ENCODE measurements around the gene PDS5A. TPM values are rescaled to one million over a fixed set of nuclear protein-coding genes. Genes with fewer than 3 reads are reported as not detected.

The PDS5A gene
- total RNA-seq, 1 donor = 70.9 TPM

DNA sequence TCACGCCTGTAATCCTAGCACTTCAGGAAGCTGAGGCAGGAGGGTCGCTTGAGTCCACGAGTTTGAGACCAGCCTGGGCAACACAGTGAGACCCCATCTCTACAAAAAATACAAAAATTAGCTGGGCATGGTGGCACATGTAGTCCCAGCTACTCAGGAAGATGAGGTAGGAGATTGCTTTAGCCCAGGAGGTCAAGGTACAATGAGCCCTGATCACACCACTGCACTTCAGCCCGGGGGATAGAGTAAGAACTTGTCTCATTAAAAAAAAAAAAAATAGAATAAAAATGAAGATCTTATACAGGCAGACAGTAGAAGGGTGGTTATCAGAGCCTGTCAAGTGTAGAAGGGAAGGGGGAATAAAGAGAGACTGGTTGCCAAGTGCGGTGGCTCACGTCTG lies 116.9 kb downstream of the PDS5A start:
- Histone ChIP-seq H3K4me3 (ENCODE audit: insufficient read depth, low read length) (no peak overlapping the region), H3K4me1 (ENCODE audit: insufficient read depth, low read length) (no peaks in the 10 kb centered on the region), H4K20me1 (ENCODE audit: insufficient read depth, low read length) (no peaks in the 10 kb centered on the region), H3K27me3 (ENCODE audit: insufficient read depth, low read length) (no peaks in the 10 kb centered on the region), H3K9me3 (ENCODE audit: low read depth, low read length) (no peaks in the 10 kb centered on the region), H3K36me3 (ENCODE audit: insufficient read depth, low read length) (peaks cover 54% of the 10 kb centered on the region), H2AFZ (ENCODE audit: low read length) (no peak overlapping the region), H3K79me2 (ENCODE audit: insufficient read depth, low read length) (no peaks in the 10 kb centered on the region), H3K4me2 (ENCODE audit: insufficient read depth, low read length) (no peak overlapping the region), H3K27ac (ENCODE audit: low read depth, low read length) (no peak overlapping the region)
- TF ChIP-seq, protein P1, sequence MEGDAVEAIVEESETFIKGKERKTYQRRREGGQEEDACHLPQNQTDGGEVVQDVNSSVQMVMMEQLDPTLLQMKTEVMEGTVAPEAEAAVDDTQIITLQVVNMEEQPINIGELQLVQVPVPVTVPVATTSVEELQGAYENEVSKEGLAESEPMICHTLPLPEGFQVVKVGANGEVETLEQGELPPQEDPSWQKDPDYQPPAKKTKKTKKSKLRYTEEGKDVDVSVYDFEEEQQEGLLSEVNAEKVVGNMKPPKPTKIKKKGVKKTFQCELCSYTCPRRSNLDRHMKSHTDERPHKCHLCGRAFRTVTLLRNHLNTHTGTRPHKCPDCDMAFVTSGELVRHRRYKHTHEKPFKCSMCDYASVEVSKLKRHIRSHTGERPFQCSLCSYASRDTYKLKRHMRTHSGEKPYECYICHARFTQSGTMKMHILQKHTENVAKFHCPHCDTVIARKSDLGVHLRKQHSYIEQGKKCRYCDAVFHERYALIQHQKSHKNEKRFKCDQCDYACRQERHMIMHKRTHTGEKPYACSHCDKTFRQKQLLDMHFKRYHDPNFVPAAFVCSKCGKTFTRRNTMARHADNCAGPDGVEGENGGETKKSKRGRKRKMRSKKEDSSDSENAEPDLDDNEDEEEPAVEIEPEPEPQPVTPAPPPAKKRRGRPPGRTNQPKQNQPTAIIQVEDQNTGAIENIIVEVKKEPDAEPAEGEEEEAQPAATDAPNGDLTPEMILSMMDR (IDR thresholded peaks at IDR 0.05; ENCODE audit: extremely low read depth, low read depth, low read length) = no peak
- DNase-seq (ENCODE audit: insufficient read length, low spot score, missing footprints) = no peak

DNA sequence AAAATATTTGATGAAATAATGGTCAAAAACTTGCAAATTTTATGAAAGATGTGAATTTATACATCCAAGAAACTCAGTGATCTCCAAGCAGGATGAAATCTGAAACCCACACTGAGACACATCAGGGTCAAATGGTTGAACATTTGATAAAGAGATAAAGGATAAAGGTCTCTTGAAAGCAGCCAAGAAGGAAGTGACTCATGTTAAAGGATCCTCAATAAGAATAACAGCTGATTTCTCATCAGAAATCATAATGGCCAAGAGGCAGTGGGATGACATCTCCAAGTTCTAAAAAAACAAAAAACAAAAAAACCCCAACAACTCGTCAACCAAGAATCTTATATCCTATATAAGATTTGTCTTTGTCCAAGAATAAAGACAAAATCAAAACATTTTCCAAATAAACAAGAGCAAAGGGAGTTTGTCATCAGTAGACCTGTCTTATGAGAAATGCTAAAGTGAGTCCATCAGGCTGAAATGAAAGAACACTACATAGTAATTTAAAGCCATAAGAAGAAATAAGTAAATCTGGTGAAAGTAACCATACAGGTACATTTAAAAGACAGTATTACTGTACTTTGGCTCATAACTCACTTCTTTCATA lies 121.7 kb downstream of the PDS5A start:
- Histone ChIP-seq H3K27ac (ENCODE audit: low read depth, low read length) (no peak overlapping the region), H3K36me3 (ENCODE audit: insufficient read depth, low read length) (peaks cover 35% of the 10 kb centered on the region), H3K9me3 (ENCODE audit: low read depth, low read length) (no peaks in the 10 kb centered on the region), H3K79me2 (ENCODE audit: insufficient read depth, low read length) (peaks cover 2% of the 10 kb centered on the region), H4K20me1 (ENCODE audit: insufficient read depth, low read length) (no peaks in the 10 kb centered on the region), H3K4me3 (ENCODE audit: insufficient read depth, low read length) (no peak overlapping the region), H3K27me3 (ENCODE audit: insufficient read depth, low read length) (no peaks in the 10 kb centered on the region), H2AFZ (ENCODE audit: low read length) (no peak overlapping the region), H3K4me2 (ENCODE audit: insufficient read depth, low read length) (no peak overlapping the region), H3K4me1 (ENCODE audit: insufficient read depth, low read length) (no peaks in the 10 kb centered on the region)
- no peak for DNase-seq (ENCODE audit: insufficient read length, low spot score, missing footprints)
- TF ChIP-seq, protein P1 (IDR thresholded peaks at IDR 0.05; ENCODE audit: extremely low read depth, low read depth, low read length) = no peak

DNA sequence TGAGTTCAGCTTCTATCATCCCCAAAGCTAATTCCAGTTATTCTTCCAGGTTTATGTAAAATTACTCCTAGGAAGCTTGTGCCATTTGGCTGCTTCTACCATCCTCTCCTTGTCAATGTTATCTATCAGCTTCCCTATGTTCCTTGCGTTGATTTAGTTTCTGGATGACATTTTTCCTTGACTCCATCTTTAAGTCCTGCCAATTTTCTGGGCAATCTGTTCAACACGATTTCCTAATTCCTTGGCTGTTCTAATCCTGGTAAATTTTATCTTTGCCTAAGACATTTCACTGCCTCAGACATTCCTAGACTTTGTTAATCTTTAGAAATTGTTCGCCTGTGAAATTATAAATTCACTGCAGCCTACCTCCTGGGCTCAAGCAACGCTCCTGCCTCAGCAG lies 125.1 kb downstream of the PDS5A start:
- Histone ChIP-seq H3K4me1 (ENCODE audit: insufficient read depth, low read length) (no peaks in the 10 kb centered on the region), H3K4me3 (ENCODE audit: insufficient read depth, low read length) (no peak overlapping the region), H3K4me2 (ENCODE audit: insufficient read depth, low read length) (no peak overlapping the region), H3K79me2 (ENCODE audit: insufficient read depth, low read length) (peaks cover 2% of the 10 kb centered on the region), H2AFZ (ENCODE audit: low read length) (no peak overlapping the region), H3K27me3 (ENCODE audit: insufficient read depth, low read length) (no peaks in the 10 kb centered on the region), H3K36me3 (ENCODE audit: insufficient read depth, low read length) (peaks cover 27% of the 10 kb centered on the region), H3K27ac (ENCODE audit: low read depth, low read length) (no peak overlapping the region), H4K20me1 (ENCODE audit: insufficient read depth, low read length) (no peaks in the 10 kb centered on the region), H3K9me3 (ENCODE audit: low read depth, low read length) (no peaks in the 10 kb centered on the region)
- TF ChIP-seq, protein P1 (IDR thresholded peaks at IDR 0.05; ENCODE audit: extremely low read depth, low read depth, low read length) = no peak
- DNase-seq (ENCODE audit: insufficient read length, low spot score, missing footprints) = no peak

DNA sequence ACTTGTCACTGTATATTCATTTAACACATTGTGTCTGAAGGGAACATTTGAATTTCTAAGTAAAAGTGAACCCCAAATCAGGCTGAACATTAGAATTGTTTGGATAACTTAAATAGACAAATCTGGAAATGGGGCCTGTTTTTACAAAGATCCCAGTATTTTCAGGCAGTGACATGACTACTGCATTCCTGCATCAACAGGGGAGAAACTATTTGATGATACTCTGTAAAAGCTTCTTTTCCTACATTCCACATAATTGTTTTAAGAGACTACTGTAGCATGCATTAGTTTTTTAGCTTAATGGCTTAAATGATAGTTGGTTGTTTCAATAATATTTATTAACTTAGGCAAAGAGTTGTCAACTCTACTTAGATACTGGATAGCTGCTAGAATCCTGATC lies 127.0 kb downstream of the PDS5A start:
- H3K4me2 ChIP-seq (ENCODE audit: insufficient read depth, low read length) = no peak overlapping the region
- TF ChIP-seq, protein P1 (IDR thresholded peaks at IDR 0.05; ENCODE audit: extremely low read depth, low read depth, low read length) = no peak
- no peak overlapping the region for H2AFZ ChIP-seq (ENCODE audit: low read length)
- H3K9me3 ChIP-seq (ENCODE audit: low read depth, low read length) = no peaks in the 10 kb centered on the region
- no peak overlapping the region for H3K4me3 ChIP-seq (ENCODE audit: insufficient read depth, low read length)
- H3K27me3 ChIP-seq (ENCODE audit: insufficient read depth, low read length) = no peaks in the 10 kb centered on the region
- no peak overlapping the region for H3K27ac ChIP-seq (ENCODE audit: low read depth, low read length)
- peaks cover 27% of the 10 kb centered on the region for H3K36me3 ChIP-seq (ENCODE audit: insufficient read depth, low read length)
- peaks cover 7% of the 10 kb centered on the region for H3K4me1 ChIP-seq (ENCODE audit: insufficient read depth, low read length)
- H4K20me1 ChIP-seq (ENCODE audit: insufficient read depth, low read length) = no peaks in the 10 kb centered on the region
- H3K79me2 ChIP-seq (ENCODE audit: insufficient read depth, low read length) = peaks cover 2% of the 10 kb centered on the region
- peak; percentile 53 for DNase-seq (ENCODE audit: insufficient read length, low spot score, missing footprints)
